T-helper 2 cell treated with Interferon-gamma antibody and Interleukin-4, amounts not matched to agents 5 μg/mL and 100 μg/mL, for 36 hours (primary cell): ENCODE results near the gene SLC25A26.

ENCODE experiments used
- DNase-seq: peaks from one replicate; pipeline ENCODE4 v3.0.0; 2021; ENCODE audit warnings: low spot score
- H3K27ac Mint-ChIP-seq: one replicate; pipeline ENCODE4 v1.8.0; 2021; ENCODE audit warnings: mild to moderate bottlenecking, mixed read lengths
- H3K27me3 Mint-ChIP-seq: one replicate; pipeline ENCODE4 v1.8.0; 2021; ENCODE audit warnings: low read depth, mixed read lengths
- H3K36me3 Mint-ChIP-seq: one replicate; pipeline ENCODE4 v1.8.0; 2021; ENCODE audit warnings: low read depth, mixed read lengths
- H3K4me1 Mint-ChIP-seq: one replicate; pipeline ENCODE4 v1.8.0; 2021; ENCODE audit warnings: low read depth, mixed read lengths
- H3K4me3 Mint-ChIP-seq: one replicate; pipeline ENCODE4 v1.8.0; 2022; ENCODE audit warnings: mild to moderate bottlenecking, moderate library complexity, mixed read lengths
- H3K9me3 Mint-ChIP-seq: one replicate; pipeline ENCODE4 v1.8.0; 2021; ENCODE audit warnings: mixed read lengths

Gene SLC25A26

DNA sequence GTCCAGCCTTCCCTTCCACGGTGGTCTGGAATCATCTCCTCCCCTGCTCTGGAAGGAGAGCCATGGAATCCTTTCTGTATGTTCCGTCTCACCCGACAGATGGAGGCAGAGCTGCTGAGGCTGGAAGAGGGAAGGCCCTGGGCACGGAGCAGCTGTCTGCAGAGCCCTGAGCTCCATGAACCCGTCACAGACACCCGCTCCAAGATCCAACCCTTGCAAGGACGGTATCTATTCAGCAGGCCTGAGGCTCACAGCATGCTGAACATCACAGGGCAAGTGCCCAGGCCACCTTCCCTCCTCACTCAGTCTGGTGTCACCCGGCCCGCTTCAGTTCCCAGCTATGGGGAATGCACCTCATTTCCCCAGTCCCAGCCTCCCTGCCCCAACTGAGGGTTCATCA lies 176.1 kb downstream of the SLC25A26 start:
- H3K27me3 Mint-ChIP-seq, result no peaks in the 10 kb centered on the region

GRCh38 chr3:66397745-66398144 lies 176.9 kb downstream of the SLC25A26 start:
- H3K36me3 Mint-ChIP-seq, result peaks cover 33% of the 10 kb centered on the region
- no peak overlapping the region for H3K27ac Mint-ChIP-seq
- H3K4me1 Mint-ChIP-seq, result peaks cover 18% of the 10 kb centered on the region
- H3K9me3 Mint-ChIP-seq, result no peaks in the 10 kb centered on the region
- H3K4me3 Mint-ChIP-seq, result no peak overlapping the region
- no peaks in the 10 kb centered on the region for H3K27me3 Mint-ChIP-seq
- no peak for DNase-seq

More for the DNA sequence above, 176.1 kb downstream of the SLC25A26 start:
- Mint-ChIP-seq H3K4me3 (no peak overlapping the region), H3K4me1 (peaks cover 18% of the 10 kb centered on the region), H3K27ac (no peak overlapping the region), H3K9me3 (no peaks in the 10 kb centered on the region), H3K36me3 (peaks cover 42% of the 10 kb centered on the region)
- DNase-seq, result no peak

GRCh38 chr3:66398228-66399025 lies 177.6 kb downstream of the SLC25A26 start:
- Mint-ChIP-seq H3K9me3 (no peaks in the 10 kb centered on the region), H3K27me3 (no peaks in the 10 kb centered on the region), H3K36me3 (peaks cover 31% of the 10 kb centered on the region), H3K27ac (no peak overlapping the region), H3K4me1 (peaks cover 14% of the 10 kb centered on the region), H3K4me3 (no peak overlapping the region)
- DNase-seq, result no peak

DNA sequence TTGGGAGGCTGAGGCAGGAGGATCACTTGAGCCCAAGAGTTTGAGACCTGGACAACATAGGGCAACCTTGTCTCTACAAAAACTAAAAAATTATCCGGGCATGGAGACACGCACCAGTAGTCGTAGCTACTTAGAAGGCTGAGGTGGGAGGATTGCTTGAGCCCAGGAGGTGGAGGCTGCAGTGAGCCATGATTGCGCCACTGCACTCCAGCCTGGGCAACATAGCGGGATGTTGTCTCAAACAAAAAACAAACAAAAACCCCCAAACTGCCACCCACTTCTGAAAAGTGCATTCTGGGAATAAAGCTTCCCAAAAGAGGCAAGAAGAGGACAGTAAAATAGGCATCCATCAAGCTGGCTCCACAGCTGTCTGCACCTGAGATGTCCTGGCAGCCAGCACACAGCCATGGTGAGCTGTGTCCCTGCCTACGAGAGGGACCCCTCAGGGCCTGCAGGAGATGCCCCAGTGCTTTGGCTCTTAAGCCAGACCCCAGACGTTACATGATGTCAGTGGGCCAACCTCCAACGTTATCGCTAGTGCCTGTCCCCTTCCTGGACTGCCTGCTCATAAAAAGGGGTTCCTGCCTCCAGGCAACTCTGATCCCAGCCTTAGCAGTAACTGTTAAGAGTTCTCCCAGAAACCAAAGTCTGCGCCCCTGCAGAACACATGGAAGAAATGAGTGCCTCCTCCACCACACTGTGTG lies 178.9 kb downstream of the SLC25A26 start:
- H3K27ac Mint-ChIP-seq, result no peak overlapping the region
- H3K36me3 Mint-ChIP-seq, result peaks cover 31% of the 10 kb centered on the region
- peaks cover 2% of the 10 kb centered on the region for H3K4me1 Mint-ChIP-seq
- DNase-seq, result no peak
- H3K9me3 Mint-ChIP-seq, result no peaks in the 10 kb centered on the region
- no peak overlapping the region for H3K4me3 Mint-ChIP-seq
- H3K27me3 Mint-ChIP-seq, result no peaks in the 10 kb centered on the region

DNA sequence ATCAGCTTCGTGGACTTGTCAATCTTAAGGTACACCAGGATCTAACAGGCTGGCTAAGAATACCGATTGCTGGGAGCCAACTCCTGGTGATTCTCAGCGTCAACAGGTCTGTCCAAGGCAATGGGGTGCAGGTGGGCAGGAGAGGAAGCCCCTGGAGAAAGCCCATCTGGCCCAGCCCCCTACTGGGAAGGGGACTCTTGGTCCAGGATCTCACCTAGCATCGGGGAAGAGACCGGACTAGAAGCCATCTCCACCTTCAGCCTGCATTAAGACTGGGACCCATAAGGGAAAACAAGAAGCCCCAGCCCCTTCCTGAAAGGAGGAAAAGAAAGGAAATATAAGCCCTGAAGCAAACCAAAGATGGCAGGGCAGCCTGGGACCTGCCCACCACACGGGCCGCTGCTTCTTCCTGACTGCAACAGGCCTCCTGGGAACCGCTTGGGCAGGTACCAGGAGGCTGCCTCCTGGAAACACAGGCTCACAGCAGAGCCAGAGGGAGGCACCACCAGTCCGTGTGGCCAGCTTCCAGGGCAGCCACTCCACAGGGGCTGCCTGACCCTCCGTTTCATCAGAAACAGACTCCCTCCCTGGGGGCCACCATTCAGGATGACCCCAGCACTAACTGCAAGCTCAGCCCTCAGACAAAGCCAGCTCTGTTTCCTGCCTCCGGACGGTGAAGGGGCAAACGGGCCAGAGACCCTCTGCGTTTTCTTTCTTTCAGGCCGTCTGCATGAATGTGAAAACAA lies 179.8 kb downstream of the SLC25A26 start:
- H3K9me3 Mint-ChIP-seq, result no peaks in the 10 kb centered on the region
- H3K27me3 Mint-ChIP-seq, result no peaks in the 10 kb centered on the region
- H3K4me1 Mint-ChIP-seq, result no peaks in the 10 kb centered on the region
- no peak overlapping the region for H3K27ac Mint-ChIP-seq
- H3K4me3 Mint-ChIP-seq, result no peak overlapping the region
- H3K36me3 Mint-ChIP-seq, result peaks cover 30% of the 10 kb centered on the region
- no peak for DNase-seq

DNA sequence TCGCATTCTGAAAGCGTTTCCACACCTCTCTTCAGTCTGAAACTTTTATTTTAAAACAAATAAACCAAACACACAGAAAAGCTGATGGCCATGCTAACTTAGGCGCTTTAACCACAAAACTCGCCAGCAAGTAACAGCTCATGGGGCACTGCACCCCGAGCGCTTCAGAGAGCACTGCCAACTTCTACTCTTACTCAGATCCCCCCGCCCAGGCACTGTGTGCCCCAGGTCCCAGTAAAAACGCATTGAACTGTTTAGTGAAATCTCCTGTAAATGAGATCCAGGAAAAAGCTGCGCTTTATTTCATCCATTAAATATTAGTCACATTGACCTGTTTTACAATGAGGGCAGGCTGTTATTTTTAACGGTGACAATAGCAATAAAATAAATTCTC lies 180.4 kb downstream of the SLC25A26 start:
- H3K36me3 Mint-ChIP-seq, result peaks cover 30% of the 10 kb centered on the region
- H3K4me1 Mint-ChIP-seq, result no peaks in the 10 kb centered on the region
- no peak overlapping the region for H3K4me3 Mint-ChIP-seq
- H3K27ac Mint-ChIP-seq, result no peak overlapping the region
- no peak for DNase-seq
- H3K9me3 Mint-ChIP-seq, result no peaks in the 10 kb centered on the region
- no peaks in the 10 kb centered on the region for H3K27me3 Mint-ChIP-seq

DNA sequence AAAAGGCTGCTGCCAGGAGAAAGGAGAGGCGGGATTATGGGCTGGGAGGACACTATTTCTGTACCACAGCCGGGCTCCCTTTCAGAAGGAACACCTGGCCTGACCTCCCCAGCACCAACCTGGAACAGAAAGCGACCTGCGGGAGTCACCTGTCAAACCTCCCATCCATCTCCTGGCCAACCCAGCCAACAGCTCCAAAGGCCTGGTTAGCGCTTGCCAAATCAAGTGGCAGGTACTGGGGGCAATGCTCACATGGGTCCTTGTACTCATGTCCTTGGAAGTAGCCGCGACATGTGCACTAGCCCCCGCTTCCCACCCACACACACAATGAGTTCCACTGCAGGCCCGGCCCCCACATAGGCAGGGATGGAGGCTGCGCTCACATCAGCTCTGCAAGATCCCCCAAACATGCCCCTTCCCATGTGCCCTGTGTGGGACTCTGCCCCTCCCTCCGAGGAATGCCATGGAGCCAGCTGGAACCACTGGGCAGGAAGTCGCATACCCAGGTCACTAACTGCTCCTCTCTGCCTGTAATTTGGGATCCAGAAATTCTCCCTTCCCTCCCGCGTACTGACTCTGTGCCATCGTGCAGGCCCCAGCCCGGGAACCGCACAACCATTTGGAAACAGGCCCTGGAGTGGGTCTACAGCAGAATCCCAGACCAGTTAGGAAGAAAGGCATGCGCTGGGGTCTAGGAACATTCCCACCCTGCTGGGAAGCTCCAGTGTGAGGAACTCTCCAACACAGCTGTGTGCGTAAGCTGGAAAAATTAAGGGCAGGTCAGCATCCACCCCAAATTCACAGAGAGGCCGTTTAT lies 181.1 kb downstream of the SLC25A26 start:
- H3K27ac Mint-ChIP-seq, result no peak overlapping the region
- H3K9me3 Mint-ChIP-seq, result no peaks in the 10 kb centered on the region
- no peaks in the 10 kb centered on the region for H3K27me3 Mint-ChIP-seq
- no peaks in the 10 kb centered on the region for H3K4me1 Mint-ChIP-seq
- no peak overlapping the region for H3K4me3 Mint-ChIP-seq
- H3K36me3 Mint-ChIP-seq, result peaks cover 28% of the 10 kb centered on the region
- no peak for DNase-seq

DNA sequence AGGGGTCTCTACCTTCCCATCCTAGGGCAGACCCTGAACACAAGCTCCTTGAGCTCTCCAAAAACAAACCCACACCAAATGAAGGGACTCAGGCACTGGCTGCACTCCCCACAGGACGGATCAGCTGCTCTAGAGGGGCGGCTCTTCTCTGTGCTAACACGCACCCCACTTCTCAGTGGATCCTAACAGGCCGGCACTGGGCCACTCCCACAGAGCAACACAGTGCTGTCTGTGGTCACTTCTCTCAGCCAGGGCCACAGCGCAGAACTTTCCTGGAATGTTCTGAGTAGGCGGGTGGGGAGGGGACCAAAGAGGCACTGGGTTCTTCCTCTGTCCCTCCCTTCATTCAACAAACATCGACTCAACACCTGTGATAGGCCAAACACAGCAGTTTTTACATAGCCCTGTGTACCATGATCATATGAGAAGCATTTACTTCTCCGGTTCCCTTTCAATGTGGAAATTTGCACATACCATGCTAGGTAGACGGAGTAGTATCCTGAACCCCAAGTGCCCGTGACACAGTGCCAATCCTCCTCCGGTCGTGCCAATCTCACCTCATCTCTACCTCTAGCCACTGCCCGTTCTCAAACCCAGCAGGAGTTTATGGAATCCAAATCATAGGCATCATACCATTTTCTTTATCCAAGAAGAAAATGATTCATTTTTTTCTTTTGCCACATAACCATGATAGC lies 181.9 kb downstream of the SLC25A26 start:
- peaks cover under 1% of the 10 kb centered on the region for H3K4me1 Mint-ChIP-seq
- peaks cover 25% of the 10 kb centered on the region for H3K36me3 Mint-ChIP-seq
- no peak for DNase-seq
- no peaks in the 10 kb centered on the region for H3K27me3 Mint-ChIP-seq
- no peak overlapping the region for H3K4me3 Mint-ChIP-seq
- H3K9me3 Mint-ChIP-seq, result no peaks in the 10 kb centered on the region
- peak overlapping the region; percentile 32 for H3K27ac Mint-ChIP-seq

GRCh38 chr3:66403323-66403990 lies 182.7 kb downstream of the SLC25A26 start:
- Mint-ChIP-seq H3K9me3 (no peaks in the 10 kb centered on the region), H3K4me3 (no peak overlapping the region), H3K27ac (no peak overlapping the region), H3K36me3 (peaks cover 22% of the 10 kb centered on the region), H3K27me3 (no peaks in the 10 kb centered on the region), H3K4me1 (peaks cover 4% of the 10 kb centered on the region)
- DNase-seq, result no peak

GRCh38 chr3:66404197-66404596 lies 183.4 kb downstream of the SLC25A26 start:
- Mint-ChIP-seq H3K9me3 (no peaks in the 10 kb centered on the region), H3K4me3 (no peak overlapping the region), H3K36me3 (peaks cover 27% of the 10 kb centered on the region), H3K4me1 (peaks cover 6% of the 10 kb centered on the region), H3K27ac (no peak overlapping the region), H3K27me3 (no peaks in the 10 kb centered on the region)
- DNase-seq, result no peak

DNA sequence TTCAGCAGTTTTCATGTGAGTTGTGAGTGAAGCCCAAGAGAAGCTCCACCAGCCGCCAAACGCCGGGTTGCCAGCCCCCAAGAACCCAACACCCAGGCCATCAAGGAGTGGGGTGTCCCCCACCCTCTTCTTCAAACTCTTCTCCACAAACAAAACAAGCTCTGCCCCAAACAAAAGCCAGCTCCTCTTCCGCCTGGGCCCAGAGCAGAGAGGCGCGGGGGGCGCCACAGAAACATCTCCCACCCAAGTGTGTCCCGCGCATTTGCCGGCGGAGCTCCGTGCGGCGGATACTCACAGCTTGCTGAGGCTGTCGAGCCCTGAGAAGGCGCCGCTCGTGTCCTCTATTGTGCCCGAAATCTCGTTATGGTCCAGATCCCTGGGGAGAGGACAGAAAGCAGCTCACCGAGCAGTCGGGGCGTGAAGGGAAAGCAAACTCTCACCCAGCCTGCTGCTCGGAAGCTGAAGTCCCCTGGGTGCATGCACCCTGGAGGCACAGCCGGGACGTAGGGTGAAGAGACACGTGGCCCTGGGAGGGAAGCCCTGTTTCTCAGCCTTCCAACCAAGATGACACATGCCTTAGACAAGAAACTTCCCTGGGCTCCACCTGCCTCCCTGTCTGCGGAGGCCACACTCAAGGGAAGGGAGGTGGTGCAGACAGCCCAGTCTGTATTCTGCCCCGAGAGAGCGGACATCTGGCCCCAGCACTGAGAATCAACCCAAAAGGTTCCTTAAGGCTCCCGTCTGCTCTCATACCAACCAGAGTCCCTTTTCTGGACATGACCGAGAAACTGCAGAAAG lies 184.3 kb downstream of the SLC25A26 start:
- Mint-ChIP-seq H3K36me3 (peaks cover 28% of the 10 kb centered on the region), H3K27ac (no peak overlapping the region), H3K27me3 (no peaks in the 10 kb centered on the region), H3K9me3 (no peaks in the 10 kb centered on the region), H3K4me3 (no peak overlapping the region), H3K4me1 (peaks cover 6% of the 10 kb centered on the region)
- DNase-seq, result no peak

- Mint-ChIP-seq H3K4me3 (no peak overlapping the region), H3K27me3 (no peaks in the 10 kb centered on the region), H3K4me1 (peaks cover 6% of the 10 kb centered on the region), H3K27ac (no peak overlapping the region), H3K36me3 (peaks cover 28% of the 10 kb centered on the region), H3K9me3 (no peaks in the 10 kb centered on the region)
- no peak for DNase-seq
These were observed 184.9 kb downstream of the SLC25A26 start for GRCh38 chr3:66405701-66406091.
